GM19239 (cell line): ENCODE measurements around the gene DYSF.
"Not testable (repeated sequence)": the region's sequence is repeated elsewhere in the genome, so short reads cannot be mapped to it uniquely, and the experiment has no call there.

ENCODE experiments used
- DNase-seq: peaks from one replicate; pipeline ENCODE4 v3.0.0; 2011; ENCODE audit warnings: low spot score; ENCODE audit not compliant: insufficient read length
- FAIRE-seq: peaks from 2 replicates; lab custom pipeline; 2011; peaks lifted over from hg19 to GRCh38; lab: Jason Lieb, UNC

The DYSF gene

GRCh38 chr2:71469403-71470398 is 16.3 kb downstream of the DYSF start:
- FAIRE-seq (no peak), DNase-seq (no peak)

- DNase-seq (no peak), FAIRE-seq (no peak)
Observed at GRCh38 chr2:71471276-71471675, 17.9 kb downstream of the DYSF start.

- no peak for DNase-seq
- FAIRE-seq = no peak
Observed at GRCh38 chr2:71472019-71472418, 18.7 kb downstream of the DYSF start.

- DNase-seq = no peak
- no peak for FAIRE-seq
Observed at GRCh38 chr2:71473346-71474031, 20.1 kb downstream of the DYSF start.

- FAIRE-seq (no peak), DNase-seq (no peak)
Observed at GRCh38 chr2:71474116-71474743, 20.9 kb downstream of the DYSF start.

DNA sequence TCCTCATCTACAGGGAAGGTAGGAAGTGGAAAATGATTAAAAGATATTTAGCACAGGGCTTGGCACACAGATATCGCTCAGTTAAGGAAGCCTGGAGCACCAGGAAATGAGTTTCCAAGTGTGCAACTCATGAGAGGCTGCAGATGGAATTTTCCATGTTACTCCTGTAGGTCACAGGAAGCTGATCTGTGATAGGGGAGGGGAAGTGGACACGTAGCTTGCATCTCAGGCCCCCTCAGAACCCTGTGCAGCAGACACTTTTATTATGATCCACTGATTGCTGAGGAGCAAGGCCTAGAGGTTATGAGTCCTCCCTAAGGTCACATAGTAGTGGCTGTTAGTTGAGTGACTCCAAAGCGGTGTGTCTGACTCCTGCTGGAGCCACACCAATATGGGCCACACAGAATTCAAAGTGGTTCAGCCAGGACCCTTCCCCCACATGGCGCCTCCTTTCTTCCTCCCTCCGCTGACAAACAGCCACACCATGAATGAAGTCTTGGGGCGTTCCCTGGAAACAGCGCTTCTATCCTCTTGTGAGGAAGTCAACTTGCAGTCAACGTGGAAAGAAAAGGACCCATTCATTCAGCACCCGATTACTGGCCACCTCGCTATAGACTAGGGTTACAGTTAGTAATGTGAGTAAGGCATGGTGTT is 21.5 kb downstream of the DYSF start:
- DNase-seq = no peak
- no peak for FAIRE-seq

DNA sequence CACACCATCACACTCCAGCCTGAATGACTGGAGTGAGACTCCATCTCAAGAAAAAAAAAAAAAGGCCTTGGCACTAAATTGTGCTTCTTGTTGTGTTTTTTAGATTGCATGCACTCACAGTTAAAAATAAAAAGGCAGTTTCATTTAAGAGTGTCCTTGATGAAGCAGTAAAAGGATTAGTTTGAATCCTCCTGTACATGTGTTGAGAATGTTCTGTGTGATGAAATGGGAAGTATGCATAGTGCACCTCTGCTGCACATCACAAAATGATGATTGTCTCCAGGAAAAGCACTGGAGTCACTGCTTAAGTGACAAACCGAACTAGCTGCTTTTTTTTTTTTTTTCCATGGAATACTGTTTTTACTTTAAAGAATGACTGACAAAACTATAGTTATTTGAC is 23.1 kb downstream of the DYSF start:
- FAIRE-seq (no peak), DNase-seq (no peak)

- FAIRE-seq = no peak
Observed at GRCh38 chr2:71477231-71477691, 23.9 kb downstream of the DYSF start.

GRCh38 chr2:71478806-71479205 is 25.4 kb downstream of the DYSF start:
- no peak for DNase-seq
- no peak for FAIRE-seq

More at GRCh38 chr2:71477231-71477691, 23.9 kb downstream of the DYSF start:
- DNase-seq = no peak

DNA sequence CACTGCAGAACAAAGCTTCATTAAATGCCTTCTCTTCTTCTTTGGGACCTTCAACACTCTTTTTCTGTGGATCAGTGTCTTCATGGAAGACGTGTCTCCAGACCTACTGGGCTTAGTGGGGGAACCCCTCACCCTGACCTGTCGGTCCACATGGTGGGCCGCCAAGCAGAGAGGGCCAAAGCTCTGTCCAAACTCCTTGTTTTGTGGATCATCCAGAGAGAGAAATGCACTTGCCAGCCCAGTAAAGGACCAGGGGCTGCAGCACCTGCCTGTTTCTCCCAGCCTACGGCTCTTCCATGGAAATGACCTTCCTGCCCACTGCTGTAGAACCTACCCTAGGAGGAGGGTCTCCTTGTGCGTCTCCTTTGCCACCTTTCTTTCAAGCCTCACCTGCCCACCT is 25.9 kb downstream of the DYSF start:
- DNase-seq (no peak), FAIRE-seq (no peak)

DNA sequence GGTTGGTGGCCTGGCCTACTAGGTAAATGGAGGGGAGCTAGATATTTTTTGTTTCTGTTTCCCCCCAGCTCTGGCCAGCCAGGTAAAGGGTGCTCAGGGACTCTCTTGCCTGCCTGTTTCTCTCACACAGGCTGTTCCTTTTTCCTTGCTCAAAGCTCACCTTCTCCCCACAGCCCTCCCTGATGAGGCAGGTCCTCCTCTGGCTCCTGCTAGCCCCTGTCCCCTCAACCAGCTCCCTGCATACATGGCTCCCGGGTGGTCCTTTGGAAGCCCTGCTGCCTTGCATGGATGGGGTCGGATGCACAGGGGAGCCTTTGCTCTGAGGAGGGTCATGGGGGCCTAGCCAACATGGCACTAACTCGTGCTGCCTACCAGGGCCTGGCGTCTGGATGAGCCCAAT is 27.8 kb downstream of the DYSF start:
- no peak for FAIRE-seq
- DNase-seq = no peak

DNA sequence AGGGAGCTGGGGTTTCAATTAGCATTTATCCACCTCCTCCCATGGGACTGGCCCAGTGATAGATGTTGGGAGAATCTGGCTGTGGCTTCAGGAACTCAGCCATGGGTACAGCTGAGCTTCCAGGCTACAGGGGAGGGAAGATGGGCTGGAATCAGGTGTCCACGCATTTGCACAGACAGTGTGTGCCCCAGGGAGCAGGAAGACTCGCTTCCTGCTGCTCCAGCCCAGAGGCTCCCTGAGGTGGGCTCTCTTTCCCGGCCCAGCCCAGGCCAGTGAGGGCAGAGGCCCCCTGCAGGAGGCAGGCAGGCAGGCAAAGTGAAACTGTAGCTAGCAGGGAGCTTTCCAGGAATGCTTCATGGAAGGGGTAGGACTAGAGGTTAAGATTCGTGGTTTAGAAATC is 28.7 kb downstream of the DYSF start:
- no peak for DNase-seq
- FAIRE-seq = no peak

- no peak for DNase-seq
- no peak for FAIRE-seq
Observed at GRCh38 chr2:71483246-71483645, 29.9 kb downstream of the DYSF start.

- FAIRE-seq (no peak), DNase-seq (no peak)
Observed at GRCh38 chr2:71484354-71484753, 31.0 kb downstream of the DYSF start.

DNA sequence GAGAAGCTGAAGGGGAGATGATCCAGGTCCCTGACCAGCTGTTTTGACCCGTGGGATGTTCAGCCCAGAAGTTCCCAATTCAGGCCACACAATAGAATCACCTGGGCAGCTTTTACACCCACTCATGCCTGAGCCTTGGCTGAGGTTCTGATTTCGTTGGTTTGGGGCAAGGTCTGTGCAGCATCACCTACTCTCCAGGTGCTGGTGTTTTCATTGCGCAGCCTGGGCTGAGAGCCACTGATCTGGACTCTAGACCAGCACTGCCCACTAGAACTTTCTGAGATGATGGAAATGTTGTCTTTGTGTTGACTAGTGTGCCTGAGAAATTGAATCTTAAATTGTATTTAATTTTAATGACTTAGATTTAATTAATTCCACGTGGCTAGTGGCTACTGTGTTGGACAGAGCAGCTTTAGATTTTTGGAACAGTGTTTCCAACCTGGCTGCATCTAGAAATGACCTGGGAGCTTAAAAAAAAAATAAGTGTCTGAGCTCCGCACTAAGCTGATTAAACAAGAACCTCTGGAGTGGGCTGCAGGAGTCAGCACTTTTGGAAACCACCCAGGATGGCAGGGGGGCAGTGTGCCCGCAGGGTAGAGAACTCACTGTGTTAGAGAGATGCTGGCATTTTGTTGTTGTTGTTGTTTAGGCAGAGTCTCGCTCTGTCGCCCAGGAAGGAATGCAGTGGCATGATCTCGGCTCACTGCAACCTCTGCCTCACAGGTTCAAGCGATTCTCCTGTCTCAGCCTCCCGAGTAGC is 33.7 kb downstream of the DYSF start:
- no peak for DNase-seq
- FAIRE-seq = no peak

- not testable (repeated sequence) for FAIRE-seq, DNase-seq
Observed at GRCh38 chr2:71491551-71491950, 38.2 kb downstream of the DYSF start.

DNA sequence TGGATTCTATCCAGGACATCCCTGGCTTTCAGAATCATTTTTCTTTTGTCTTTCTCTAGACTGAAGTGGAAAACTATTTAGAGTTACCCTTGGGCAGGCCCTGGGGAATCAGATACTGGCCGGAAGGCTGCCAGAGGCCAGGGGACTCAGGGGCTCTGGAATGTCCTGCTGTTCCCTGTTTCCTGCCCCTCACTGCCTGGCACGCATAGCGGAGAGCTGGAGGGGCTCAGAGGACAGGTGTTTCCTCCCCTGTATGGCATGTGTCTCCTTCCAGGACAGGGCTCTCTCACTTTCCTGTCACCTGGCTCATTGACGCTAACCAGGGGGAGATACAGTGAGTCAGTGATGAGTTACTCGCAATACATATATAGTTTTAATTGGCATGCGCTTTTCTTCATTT is 38.8 kb downstream of the DYSF start:
- DNase-seq = no peak
- FAIRE-seq = no peak

DNA sequence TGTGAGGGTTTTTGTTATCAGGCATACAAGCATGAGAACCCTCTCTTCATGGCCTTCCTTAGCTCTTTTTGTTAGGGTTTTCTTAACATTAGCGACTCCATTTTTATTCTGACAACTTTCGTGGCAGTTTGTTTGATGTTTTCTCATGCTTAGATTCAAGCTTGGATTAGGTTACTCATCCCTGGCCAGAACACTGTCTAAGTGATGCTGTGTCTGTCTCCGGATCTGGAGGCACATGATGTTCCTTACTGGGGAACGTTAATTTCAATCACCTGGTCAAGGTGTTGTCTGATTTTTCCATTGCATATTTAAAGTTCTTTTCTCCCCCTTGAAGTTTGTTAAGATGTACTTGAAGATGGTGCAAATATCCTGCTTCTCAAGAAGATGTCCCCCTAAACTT is 40.7 kb downstream of the DYSF start:
- DNase-seq (no peak), FAIRE-seq (no peak)

DNA sequence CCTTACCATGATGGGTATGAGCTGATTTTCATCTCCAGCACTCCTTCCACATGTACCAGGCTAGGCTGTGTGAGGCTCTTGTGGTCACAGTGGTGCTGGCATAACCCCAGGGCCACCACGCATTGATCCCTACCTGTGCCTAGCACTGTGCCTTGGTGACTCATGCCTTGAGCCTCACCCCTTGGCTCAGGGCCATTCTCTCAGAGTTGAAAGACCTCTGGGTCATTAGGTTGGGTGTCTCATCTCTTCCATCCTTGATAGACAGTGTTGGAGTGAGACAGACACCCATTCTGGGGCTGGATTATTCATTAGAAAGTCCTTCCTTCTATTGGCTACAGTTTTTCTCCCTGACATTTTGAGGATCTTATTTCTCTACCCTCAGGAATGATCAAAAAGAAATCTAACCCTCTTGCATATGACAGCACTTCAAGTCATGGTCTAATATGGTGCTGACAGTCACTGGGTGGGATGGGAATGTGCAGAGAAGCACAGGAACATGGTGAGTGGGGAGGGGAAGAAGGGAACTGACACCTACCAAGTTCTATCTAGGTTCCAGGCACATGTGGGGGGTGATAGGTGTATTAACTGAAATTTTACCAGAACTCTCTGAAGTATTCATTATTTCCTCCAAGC is 41.3 kb downstream of the DYSF start:
- no peak for DNase-seq
- no peak for FAIRE-seq
